K562 (cell line): ENCODE measurements around the gene SYT3. TPM values are rescaled to one million over a fixed set of nuclear protein-coding genes. Genes with fewer than 3 reads are reported as not detected.
"Not testable (repeated sequence)": the region's sequence is repeated elsewhere in the genome, so short reads cannot be mapped to it uniquely, and the experiment has no call there.

Experiments used
- BCOR ChIP-seq: fragments of 450-650 bp; IDR thresholded peaks from 2 replicates; pipeline ENCODE4 v1.6.1; 2016
- CXXC5 ChIP-seq: fragments of 250-450 bp; sonication (Bioruptor Pico); IDR thresholded peaks from 2 replicates; pipeline ENCODE4 v1.8.0; 2022; ENCODE audit warnings: inconsistent platforms, mild to moderate bottlenecking, moderate library complexity
- DMBX1 ChIP-seq: fragments of 250-450 bp; sonication (Bioruptor Pico); IDR thresholded peaks from 2 replicates; pipeline ENCODE4 v1.8.0; 2022; ENCODE audit warnings: inconsistent platforms, mild to moderate bottlenecking, moderate library complexity, borderline replicate concordance
- DPF2 ChIP-seq: fragments of 450-650 bp; IDR thresholded peaks from 2 replicates; pipeline ENCODE4 v1.6.1; 2016
- EP400 ChIP-seq: fragments of 450-650 bp; IDR thresholded peaks from 2 replicates; pipeline ENCODE4 v1.6.1; 2017; ENCODE audit warnings: antibody characterized with exemption, mild to moderate bottlenecking, moderate library complexity
- ID3 ChIP-seq, 2 experiments: fragments of 250-450 bp in 1 of 2; fragments of 450-650 bp in 1 of 2; sonication (Bioruptor Pico) in 1 of 2; IDR thresholded peaks; 2 replicates each; pipeline versions ENCODE4 v1.6.1 to v1.8.0; 2016 to 2021; ENCODE audit warnings: mild to moderate bottlenecking in 2 of 2, moderate library complexity in 2 of 2, missing compliant biosample characterization in 1 of 2, missing genetic modification characterization in 1 of 2
- IRF9 ChIP-seq: fragments of 450-650 bp; IDR thresholded peaks from 2 replicates; pipeline ENCODE4 v1.6.1; 2016; ENCODE audit warnings: missing biosample characterization, missing genetic modification characterization
- L3MBTL2 ChIP-seq: fragments of 450-650 bp; IDR thresholded peaks from 2 replicates; pipeline ENCODE4 v1.6.1; 2016; ENCODE audit warnings: mild to moderate bottlenecking, moderate library complexity
- MGA ChIP-seq: fragments of 450-650 bp; IDR thresholded peaks from 2 replicates; pipeline ENCODE4 v1.6.1; 2016; ENCODE audit warnings: mild to moderate bottlenecking, moderate library complexity
- NCOR1 ChIP-seq: fragments of 450-650 bp; IDR thresholded peaks from 2 replicates; pipeline ENCODE4 v1.6.1; 2016; ENCODE audit warnings: mild to moderate bottlenecking, moderate library complexity
- NR4A1 ChIP-seq, 2 experiments: fragments of 250-450 bp in 1 of 2; fragments of 450-650 bp in 1 of 2; sonication (Bioruptor Pico) in 1 of 2; IDR thresholded peaks; 2 replicates each; pipeline versions ENCODE4 v1.4.0 to v1.6.1; 2016 to 2020; ENCODE audit warnings: mild to moderate bottlenecking in 2 of 2, missing compliant biosample characterization in 1 of 2, missing genetic modification characterization in 1 of 2, moderate library complexity in 1 of 2
- SMAD4 ChIP-seq: fragments of 250-450 bp; sonication (Bioruptor Pico); conservative IDR thresholded peaks from 2 replicates; pipeline ENCODE4 v1.8.0; 2021; ENCODE audit warnings: inconsistent platforms, mild to moderate bottlenecking, moderate library complexity
- ZNF311 ChIP-seq: fragments of 250-450 bp; sonication (Bioruptor Pico); IDR thresholded peaks from 2 replicates; pipeline ENCODE4 v1.4.0; 2020; ENCODE audit warnings: mild to moderate bottlenecking, moderate library complexity
- ZNF583 ChIP-seq: fragments of 250-450 bp; sonication (Bioruptor Pico); IDR thresholded peaks from 2 replicates; pipeline ENCODE4 v1.4.0; 2020
- polyA plus RNA-seq, 8 experiments: library from polyadenylated mRNA; depleted of rRNA in 4 of 8; stranded (reverse) in 5 of 8; unstranded in 3 of 8; fragments of >200 nt; fragmentation: Nextera tagmentation in 2 of 8; fragmentation: Illumina TruSeq in 1 of 8; extraction: Ambion mirVana in 2 of 8; extraction: Trizol in 1 of 8; gene quantifications; 2 replicates each; pipeline versions ENCODE4 v1.2.1 to v1.2.3, GENCODE V29; 2011 to 2014; ENCODE audit warnings: inconsistent platforms in 1 of 8, missing spikeins in 1 of 8
- total RNA-seq, 7 experiments: library from RNA; depleted of rRNA in 6 of 7; stranded (reverse); fragments of >200 nt in 6 of 7; fragmentation: Illumina TruSeq in 2 of 7; extraction: Trizol in 2 of 7; gene quantifications; 2 replicates each; pipeline versions ENCODE4 v1.2.1 to v1.2.3, GENCODE V29; 2011 to 2021; ENCODE audit warnings: low replicate concordance in 1 of 7

SYT3 gene
- total and polyA plus RNA-seq, 9 of the 15 experiments (the other 6 are each of a cell fraction or from before 2014, with no cell fraction given) = 0.36 to 2.0 (median 0.54) TPM; not detected in 2

- TF ChIP-seq MGA = peak; percentile 72
- TF ChIP-seq ZNF311 (CRISPR knock-in tag) = peak; percentile 57; the same call in 1 of the 2 replicates
- TF ChIP-seq DPF2 = peak; percentile 57; the same call in 1 of the 2 replicates
- not testable (repeated sequence) for TF ChIP-seq ID3, NR4A1 (CRISPR knock-in tag; IDR thresholded peaks at IDR 0.05)
- TF ChIP-seq ID3 (tag; IDR thresholded peaks at IDR 0.05) = peak; percentile 78
- TF ChIP-seq CXXC5 (CRISPR knock-in tag) = 0 out of 2 replicates have a peak, but pooled peaks have one; percentile 22
- TF ChIP-seq IRF9 (tag) = peak; percentile 62; the same call in 1 of the 2 replicates
- TF ChIP-seq SMAD4 = peak; percentile 67
- peak; percentile 90 for TF ChIP-seq DMBX1 (CRISPR knock-in tag)
- TF ChIP-seq EP400 = peak; percentile 26; the same call in 1 of the 2 replicates
- TF ChIP-seq NR4A1 (tag; IDR thresholded peaks at IDR 0.05) = peak; percentile 55; the same call in 1 of the 2 replicates
- peak; percentile 56; the same call in 1 of the 2 replicates for TF ChIP-seq NCOR1
- TF ChIP-seq BCOR = 0 out of 2 replicates have a peak, but pooled peaks have one; percentile 14
- TF ChIP-seq ZNF583 (CRISPR knock-in tag) = peak; percentile 76
- TF ChIP-seq L3MBTL2 = peak; percentile 53; the same call in 1 of the 2 replicates
These were observed 57.7 kb downstream of the SYT3 start (continued) for GRCh38 chr19:50581795-50582660.
